GM18499 (cell line): ENCODE data around the gene BACH2.

ENCODE experiments used
- ATAC-seq: cut with Tn5 transposase; IDR thresholded peaks from one replicate; pipeline ENCODE4 v1.9.1; 2021; ENCODE audit warnings: moderate number of reproducible peaks; ENCODE audit not compliant: insufficient read depth, unreplicated experiment

BACH2 gene

DNA sequence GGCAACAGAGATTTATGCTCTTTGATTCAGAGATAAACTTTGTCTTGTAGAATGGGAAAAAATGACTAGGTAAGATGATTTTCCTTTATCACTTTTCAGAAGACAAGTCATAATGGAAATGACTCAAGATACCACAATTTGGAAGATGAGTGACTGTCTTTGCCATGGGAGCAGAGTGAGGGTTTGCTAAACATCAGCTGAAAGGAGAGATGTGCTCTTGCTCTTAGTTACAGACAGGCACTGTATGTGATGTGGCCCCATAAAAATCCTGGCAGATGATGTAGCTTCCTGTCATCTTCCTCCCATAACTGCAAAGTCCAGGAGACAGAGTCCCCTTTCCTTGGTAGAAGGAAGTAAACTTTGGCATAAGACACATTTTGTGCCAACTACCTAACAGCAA lies 47.6 kb downstream of the BACH2 start:
- ATAC-seq: no peak

DNA sequence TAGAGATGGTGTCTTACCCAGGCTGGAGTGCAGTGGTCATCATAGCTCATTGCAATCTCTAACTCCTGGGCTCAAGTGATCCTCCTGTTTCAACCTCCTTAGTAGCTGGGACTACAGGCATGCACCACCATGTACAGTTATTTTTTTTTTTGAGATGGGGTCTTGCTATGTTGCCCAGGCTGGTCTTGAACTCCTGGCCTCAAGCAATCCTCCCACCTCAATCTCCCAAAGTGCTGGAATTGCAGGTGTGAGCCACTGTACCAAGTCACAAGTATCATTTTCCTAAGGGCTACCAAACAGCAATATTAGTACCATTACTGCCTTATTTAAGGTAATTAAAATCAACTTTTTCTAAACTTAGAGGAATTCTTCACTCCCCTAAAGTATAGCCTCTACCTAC lies 49.4 kb downstream of the BACH2 start:
- no peak for ATAC-seq

GRCh38 chr6:90241229-90241880 lies 55.3 kb downstream of the BACH2 start:
- ATAC-seq: no peak

GRCh38 chr6:90238496-90239266 lies 58.0 kb downstream of the BACH2 start:
- no peak for ATAC-seq

DNA sequence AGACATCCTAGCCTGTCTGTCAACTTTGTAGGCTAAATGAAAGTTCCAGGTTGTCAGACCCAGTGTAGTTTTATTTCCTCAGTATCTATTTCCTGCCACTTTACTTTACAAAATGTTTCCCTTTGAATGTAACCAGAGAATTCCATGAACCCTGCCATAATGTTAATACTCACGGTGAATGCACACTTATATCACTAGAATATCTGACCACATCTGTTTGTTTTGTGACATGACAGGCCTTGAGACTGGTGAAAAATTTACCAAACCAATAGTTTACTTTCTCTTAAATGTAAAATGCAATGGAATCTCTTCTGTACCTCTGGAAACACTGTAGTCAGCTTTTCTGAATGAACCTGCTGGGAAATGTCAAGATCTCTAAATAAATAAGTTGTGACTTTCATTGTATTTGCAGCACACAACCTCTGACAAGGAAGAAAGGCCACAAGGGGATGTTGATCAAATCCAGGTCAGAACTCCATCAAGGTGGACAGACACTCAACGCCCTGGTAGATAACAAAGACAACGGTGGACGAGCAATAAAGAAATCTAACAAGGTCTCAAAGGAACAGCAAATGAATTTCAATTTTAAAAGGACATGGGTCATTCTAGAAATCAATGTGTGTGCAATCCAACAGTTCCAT lies 59.2 kb downstream of the BACH2 start:
- ATAC-seq: no peak

GRCh38 chr6:90233994-90234393 lies 62.6 kb downstream of the BACH2 start:
- no peak for ATAC-seq

DNA sequence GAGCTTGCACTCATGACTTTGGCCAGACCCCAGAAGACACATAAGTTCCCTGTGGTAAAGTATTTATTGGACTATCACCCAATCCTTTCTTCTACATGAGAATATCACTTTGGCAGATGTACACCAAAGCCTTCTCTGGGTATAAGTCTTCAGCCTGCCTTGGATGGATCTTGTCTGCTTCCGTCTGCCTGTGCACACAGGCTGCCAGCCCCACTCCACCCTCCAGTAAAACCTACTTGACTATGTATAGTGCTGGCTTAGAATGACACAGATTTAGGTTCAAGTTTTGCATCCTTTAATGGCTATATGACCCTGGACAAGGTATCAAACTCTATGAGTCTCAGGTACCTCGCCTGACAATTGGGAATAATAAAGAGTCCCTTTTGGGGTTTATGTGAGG lies 63.4 kb downstream of the BACH2 start:
- no peak for ATAC-seq

GRCh38 chr6:90231798-90232197 lies 64.8 kb downstream of the BACH2 start:
- no peak for ATAC-seq

DNA sequence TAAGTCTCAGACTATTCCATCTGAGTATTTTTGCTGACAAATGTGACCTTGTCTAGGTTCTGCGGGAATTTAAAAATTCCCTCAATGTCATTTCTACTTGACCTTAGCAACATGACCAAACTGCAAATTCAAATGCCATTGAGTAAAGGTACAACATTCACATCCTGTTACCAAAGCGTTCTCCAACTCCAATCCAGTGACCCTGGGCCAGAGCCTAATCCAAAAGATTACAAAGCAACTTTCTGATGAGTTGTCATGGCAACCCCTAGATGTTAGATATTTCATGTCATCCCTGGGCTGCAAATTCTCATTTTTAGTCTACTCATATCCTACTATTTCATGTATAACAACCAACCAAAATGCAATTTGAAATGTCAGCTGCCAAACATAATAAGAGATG lies 65.3 kb downstream of the BACH2 start:
- no peak for ATAC-seq

- ATAC-seq: no peak
These were observed 66.0 kb downstream of the BACH2 start for GRCh38 chr6:90230548-90231215.

GRCh38 chr6:90229331-90230010 lies 67.2 kb downstream of the BACH2 start:
- ATAC-seq: no peak

GRCh38 chr6:90227673-90228072 lies 69.0 kb downstream of the BACH2 start:
- ATAC-seq: no peak

DNA sequence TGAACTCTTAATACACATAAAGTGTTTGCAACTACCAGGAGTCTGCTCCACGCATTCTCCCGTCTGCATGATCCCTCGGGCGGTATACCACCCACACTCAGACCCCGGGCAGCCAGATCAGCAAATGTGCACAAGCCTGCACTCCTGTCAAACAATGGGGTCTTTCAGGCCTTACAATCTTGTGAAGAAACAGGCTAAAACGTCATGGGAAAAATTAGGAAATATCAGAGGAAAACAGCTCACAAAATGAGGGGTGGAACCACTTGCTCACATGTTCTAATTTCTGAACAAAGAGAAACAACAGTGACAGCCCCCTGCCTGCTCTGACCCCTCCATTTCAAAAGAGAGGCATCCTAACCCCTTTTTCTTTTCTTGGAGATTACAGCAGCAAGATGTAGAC lies 69.4 kb downstream of the BACH2 start:
- ATAC-seq: no peak

GRCh38 chr6:90226257-90226656 lies 70.4 kb downstream of the BACH2 start:
- ATAC-seq: no peak

GRCh38 chr6:90224196-90224595 lies 72.4 kb downstream of the BACH2 start:
- no peak for ATAC-seq

GRCh38 chr6:90222724-90223198 lies 73.9 kb downstream of the BACH2 start:
- no peak for ATAC-seq

GRCh38 chr6:90222008-90222407 lies 74.6 kb downstream of the BACH2 start:
- ATAC-seq: no peak

DNA sequence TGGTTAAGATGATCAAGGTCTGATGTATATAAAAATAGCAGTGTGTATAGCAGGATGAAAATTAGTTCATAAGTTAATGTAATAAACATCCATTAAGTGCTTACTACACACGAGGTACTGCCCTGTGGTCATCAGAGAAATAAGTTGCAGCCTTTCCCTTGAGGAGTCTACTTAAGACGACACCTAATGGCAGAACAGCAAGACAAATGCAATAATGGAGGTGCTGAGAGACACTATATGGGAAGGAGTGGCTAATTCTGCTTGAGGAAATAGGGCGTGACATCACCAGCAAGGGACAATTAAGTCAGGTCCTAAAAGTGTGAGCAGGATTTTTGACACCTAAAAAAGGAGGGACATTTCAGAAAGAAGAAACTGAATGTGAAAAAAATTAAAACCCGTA lies 75.2 kb downstream of the BACH2 start:
- no peak for ATAC-seq

GRCh38 chr6:90220273-90220672 lies 76.4 kb downstream of the BACH2 start:
- ATAC-seq: no peak

DNA sequence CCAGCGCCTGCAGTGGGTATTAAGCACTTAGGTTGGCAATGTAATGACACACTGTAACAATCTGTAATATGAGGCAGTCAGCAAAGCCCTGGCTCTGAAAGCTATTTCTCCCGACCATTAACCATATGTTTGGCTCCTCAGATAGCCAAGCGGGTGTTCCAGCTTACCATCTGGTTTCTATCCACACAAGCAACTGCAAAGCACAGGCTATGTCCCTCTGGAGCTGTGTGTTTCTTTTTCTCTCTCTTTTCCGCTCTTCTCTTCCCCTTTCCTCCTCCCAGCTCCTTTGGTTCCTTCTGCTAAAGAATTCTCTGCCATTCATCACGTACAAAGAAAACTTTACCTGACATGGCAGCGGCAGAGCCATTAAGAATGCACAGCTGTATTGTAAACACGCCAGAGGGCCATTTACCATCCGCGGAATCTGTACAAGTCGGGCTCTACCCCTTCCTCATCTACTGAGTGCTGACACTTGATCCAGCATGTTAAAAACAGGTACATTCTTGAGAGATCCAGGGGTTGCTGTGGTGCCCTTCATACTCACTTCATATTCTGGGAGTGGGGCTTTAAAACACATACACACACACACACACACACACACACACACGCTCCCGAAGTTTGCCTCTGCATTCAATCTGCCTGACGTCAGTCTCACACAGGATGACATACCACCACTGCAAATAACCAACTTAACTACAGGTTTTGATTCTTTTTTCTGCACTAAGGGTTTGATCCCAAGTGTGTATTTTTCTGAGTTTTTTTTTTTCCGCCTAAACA lies 77.2 kb downstream of the BACH2 start:
- ATAC-seq: no peak
